ENCODE results near the gene MAGI3. TPM values are rescaled to one million over a fixed set of nuclear protein-coding genes. Genes with fewer than 3 reads are reported as not detected.
A peak's percentile ranks its signal among the peaks of the same experiment; 100 is the strongest.

MAGI3 gene
- total RNA-seq, 2 experiments from 2014 or later = 12.6 to 14.0 TPM

DNA sequence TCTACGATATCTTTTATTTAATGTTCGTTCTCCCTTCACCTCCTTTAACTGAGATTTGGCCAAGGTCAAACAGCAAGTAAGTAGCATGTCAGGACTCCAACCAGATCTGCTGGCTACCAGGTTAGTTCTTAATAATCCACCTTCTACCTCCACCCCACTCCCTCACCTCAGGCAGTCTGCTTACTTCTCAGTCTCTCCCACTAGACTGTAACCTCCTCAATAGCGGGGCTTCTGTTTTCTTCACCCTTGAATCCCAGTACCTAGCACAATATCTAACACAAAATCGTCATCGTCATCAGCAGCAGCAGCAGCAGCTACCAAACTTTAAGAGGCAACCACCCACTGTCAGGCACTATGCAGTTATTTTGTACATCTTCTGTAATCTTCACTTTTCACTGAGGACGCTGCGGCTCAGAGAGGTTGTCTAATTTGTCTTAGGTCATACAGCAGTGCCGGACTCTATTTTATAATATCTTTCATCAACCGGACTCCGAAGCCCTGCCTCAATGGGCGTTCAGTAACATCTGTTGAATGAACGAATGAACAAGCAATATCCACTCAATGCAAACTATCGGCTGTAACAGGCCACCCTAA lies 859 bp upstream of the MAGI3 start:
- CTCF ChIA-PET = interaction anchor here (1.5 to 2.5 kb wide), 2 partner anchors 14 to 317 kb away, joined by 4 to 9 read pairs; partner anchors contain the start of gene LRIG2
- peaks cover 15% of the 10 kb centered on the region for H3K27me3 Mint-ChIP-seq

DNA sequence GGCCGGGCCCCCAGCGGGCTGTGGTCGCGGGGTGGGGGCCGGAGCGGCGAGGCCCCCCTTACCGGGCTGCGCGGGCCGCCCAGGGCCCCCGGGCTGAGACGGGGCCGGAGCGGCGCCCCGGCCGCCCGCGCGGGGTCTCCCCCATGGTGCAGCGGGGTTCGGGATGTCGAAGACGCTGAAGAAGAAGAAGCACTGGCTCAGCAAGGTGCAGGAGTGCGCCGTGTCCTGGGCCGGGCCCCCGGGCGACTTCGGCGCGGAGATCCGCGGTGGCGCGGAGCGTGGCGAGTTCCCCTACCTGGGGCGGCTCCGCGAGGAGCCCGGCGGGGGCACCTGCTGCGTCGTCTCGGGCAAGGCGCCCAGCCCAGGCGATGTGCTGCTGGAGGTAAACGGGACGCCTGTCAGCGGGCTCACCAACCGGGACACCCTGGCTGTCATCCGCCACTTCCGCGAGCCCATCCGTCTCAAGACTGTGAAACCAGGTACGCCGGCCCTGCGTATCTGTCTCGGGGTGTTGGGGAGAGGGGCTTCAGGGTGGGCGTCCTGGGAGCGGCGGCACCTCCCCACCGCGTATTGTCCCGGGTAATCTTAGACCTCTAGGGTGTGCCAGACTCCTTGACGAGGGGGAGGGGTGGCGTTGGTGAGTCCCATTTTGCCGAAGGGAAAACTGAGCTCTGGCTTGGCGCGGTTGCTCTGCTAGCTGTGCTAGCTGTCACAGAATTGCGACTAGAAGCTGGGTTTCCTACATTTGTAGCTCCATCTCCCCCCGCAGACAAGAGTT lies 745 bp downstream of the MAGI3 start:
- peak overlapping the region; percentile 32 for H3K27ac Mint-ChIP-seq
- no peaks in the 10 kb centered on the region for H3K36me3 Mint-ChIP-seq (ENCODE audit: low read depth)
- DNase-seq = peak; percentile 62
- ChIA-PET CTCF (interaction anchor here (0.9 to 2.5 kb wide), 3 partner anchors 13 to 318 kb away, joined by 3 to 9 read pairs (median 3); partner anchors contain the start of gene LRIG2), POLR2A (interaction anchor here (0.6 to 1.2 kb wide), 4 partner anchors 11 to 368 kb away, joined by 3 to 6 read pairs (median 4); partner anchors contain the start of gene PHTF1)
- peaks cover 19% of the 10 kb centered on the region for H3K27me3 Mint-ChIP-seq
- H3K9me3 Mint-ChIP-seq = peaks cover 4% of the 10 kb centered on the region
- H3K4me3 Mint-ChIP-seq = peak overlapping the region; percentile 89
- H3K4me1 Mint-ChIP-seq = peaks cover 35% of the 10 kb centered on the region

More for the DNA sequence above, 859 bp upstream of the MAGI3 start:
- H3K36me3 Mint-ChIP-seq (ENCODE audit: low read depth) = no peaks in the 10 kb centered on the region
- POLR2A ChIA-PET = interaction anchor here (1.0 kb wide), 2 partner anchors 423 to 1328 kb away, joined by 3 read pairs; partner anchors contain the start of genes NRAS and RSBN1
- peak overlapping the region; percentile 86 for H3K4me3 Mint-ChIP-seq
- no peak overlapping the region for H3K27ac Mint-ChIP-seq
- H3K9me3 Mint-ChIP-seq = peaks cover 4% of the 10 kb centered on the region
- no peak for DNase-seq
- peaks cover 30% of the 10 kb centered on the region for H3K4me1 Mint-ChIP-seq

DNA sequence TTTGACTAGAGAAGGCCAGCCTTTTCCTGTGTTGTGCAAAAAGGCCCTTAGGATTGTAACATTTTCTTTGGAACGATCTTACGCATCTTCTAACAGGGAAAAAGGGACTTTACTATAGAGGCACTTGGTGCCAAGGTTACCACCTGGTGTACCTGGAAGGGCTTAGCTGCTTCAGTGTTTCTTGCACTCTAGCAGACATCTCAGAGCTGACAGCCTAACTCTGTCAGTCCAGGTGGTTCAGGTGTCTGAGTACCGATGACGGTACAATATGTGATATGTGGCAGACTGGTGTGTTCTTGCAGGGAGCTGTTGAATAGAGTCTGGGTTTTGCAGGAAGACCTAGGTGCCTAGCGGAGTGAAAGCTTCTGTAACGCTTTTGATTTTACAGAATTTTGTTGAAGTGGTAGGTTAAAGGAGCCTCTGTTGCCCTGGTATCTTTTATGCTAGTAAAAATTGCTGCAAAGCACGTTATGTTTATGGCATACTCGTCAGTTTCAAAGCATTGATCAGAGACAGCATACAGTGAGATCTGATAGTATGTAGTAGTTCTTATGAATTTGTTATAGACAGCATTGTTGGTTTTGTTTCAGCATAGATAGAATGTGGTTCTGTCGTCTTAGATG lies 1.4 kb downstream of the MAGI3 start:
- H3K4me3 Mint-ChIP-seq = peak overlapping the region; percentile 89
- DNase-seq = peak; percentile 19
- CTCF ChIA-PET = interaction anchor here (0.9 to 1.4 kb wide), 2 partner anchors 12 to 172 kb away, joined by 3 read pairs; no protein-coding TSS in a partner anchor
- no peaks in the 10 kb centered on the region for H3K36me3 Mint-ChIP-seq (ENCODE audit: low read depth)
- peak overlapping the region; percentile 32 for H3K27ac Mint-ChIP-seq
- H3K27me3 Mint-ChIP-seq = peaks cover 22% of the 10 kb centered on the region
- H3K9me3 Mint-ChIP-seq = peaks cover 4% of the 10 kb centered on the region
- POLR2A ChIA-PET = interaction anchor here (0.6 to 1.2 kb wide), 5 partner anchors 10 to 368 kb away, joined by 3 to 6 read pairs (median 3); partner anchors contain the start of gene PHTF1
- H3K4me1 Mint-ChIP-seq = peaks cover 35% of the 10 kb centered on the region

DNA sequence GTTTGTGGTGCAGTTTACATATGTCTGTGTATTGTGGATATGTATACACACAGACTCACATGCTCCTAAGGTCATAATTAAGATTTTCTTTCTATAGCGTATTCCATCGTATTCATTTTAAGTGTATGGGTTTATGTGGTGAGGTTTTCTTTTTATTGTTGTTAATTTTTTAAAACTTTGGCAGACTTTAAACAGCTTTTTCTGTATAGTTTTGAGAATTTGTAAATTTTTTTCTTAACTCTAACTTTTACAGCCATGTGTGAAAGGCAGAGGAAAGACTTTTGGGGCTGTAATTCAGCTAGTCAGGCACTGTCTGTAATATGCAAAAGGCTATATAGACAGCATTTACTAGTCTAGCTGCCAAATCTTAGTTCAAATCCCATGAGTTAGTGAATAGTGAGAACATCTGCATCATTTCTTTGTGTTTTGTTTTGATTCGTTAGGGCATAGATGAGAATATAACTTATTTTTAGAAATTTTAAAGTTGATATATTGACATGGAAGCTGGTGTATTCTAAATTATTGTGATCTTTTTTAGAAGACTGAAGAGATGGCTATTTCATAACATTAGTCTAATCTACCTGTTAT lies 2.3 kb downstream of the MAGI3 start:
- Mint-ChIP-seq H3K4me3 (peak overlapping the region; percentile 19), H3K36me3 (ENCODE audit: low read depth) (no peaks in the 10 kb centered on the region), H3K4me1 (peaks cover 35% of the 10 kb centered on the region), H3K9me3 (peaks cover 2% of the 10 kb centered on the region), H3K27ac (no peak overlapping the region), H3K27me3 (peaks cover 26% of the 10 kb centered on the region)
- no peak for DNase-seq
- POLR2A ChIA-PET = interaction anchor here (1.2 kb wide), 1 partner anchor 9 kb away, joined by 6 read pairs; no protein-coding TSS in a partner anchor
- CTCF ChIA-PET = interaction anchor here (1.4 kb wide), 1 partner anchor 173 kb away, joined by 3 read pairs; no protein-coding TSS in a partner anchor

DNA sequence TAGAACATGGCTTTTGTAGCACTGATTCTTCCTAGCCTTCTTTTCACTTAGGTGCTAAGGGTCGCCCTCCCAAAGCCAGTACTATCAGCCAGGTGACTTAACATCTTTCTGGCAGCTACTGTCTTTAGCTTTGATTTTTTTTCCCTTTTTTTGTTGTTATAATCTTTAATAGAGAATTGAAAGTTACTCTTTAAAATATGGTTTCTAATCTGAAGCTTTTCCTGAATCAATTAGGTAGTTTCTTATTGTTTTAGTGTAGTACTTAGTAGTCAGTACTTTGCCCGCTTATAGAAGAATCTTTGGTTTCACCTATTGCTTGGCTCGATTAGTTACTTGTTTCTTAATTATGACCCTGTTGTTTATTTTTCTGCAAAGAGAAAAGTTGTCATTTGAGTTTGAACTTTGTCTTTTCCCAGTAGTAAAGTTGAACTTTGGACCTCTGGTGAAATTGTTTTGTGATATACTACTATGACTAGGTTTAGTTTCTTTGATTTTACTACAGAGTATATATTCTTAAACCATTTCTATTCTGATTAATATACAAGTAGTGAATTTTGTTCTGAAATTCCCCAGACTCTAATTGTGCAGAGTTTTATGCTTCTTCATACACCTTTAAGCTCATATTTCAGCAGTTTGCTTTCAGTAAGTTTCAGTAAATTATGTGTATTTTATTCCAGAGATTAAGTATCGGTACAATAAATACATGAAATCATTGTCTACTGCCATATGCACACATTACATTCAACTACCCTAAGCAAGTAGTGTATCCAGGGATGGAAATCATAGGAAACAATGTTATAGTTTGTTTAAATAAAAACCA lies 3.9 kb downstream of the MAGI3 start:
- CTCF ChIA-PET = no interaction called here
- no peak for DNase-seq
- Mint-ChIP-seq H3K27ac (no peak overlapping the region), H3K27me3 (peaks cover 20% of the 10 kb centered on the region), H3K4me1 (peaks cover 27% of the 10 kb centered on the region), H3K4me3 (no peak overlapping the region), H3K9me3 (no peaks in the 10 kb centered on the region), H3K36me3 (ENCODE audit: low read depth) (no peaks in the 10 kb centered on the region)
- POLR2A ChIA-PET = no interaction called here

DNA sequence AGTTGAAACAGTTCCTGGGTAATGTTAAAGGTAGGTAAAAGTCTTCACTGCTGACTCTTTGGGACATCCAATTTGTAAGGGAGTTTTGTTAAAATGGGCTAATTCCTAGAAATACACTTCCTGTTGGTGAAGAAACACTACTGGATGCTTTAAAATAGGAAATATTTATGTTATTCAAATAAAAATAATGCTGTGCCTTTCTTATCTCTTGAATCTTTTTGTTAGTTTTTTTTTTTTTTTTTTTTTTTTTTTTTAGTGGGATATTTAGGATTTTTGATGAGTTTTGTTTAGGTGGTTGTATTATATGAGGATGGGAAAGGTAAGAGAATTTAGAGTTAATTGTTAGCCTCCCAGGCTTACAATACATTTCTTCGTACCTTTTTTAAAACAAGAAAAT lies 4.5 kb downstream of the MAGI3 start:
- no peak overlapping the region for H3K4me3 Mint-ChIP-seq
- POLR2A ChIA-PET = no interaction called here
- no peaks in the 10 kb centered on the region for H3K36me3 Mint-ChIP-seq (ENCODE audit: low read depth)
- H3K27me3 Mint-ChIP-seq = peaks cover 20% of the 10 kb centered on the region
- no peak overlapping the region for H3K27ac Mint-ChIP-seq
- H3K4me1 Mint-ChIP-seq = peaks cover 23% of the 10 kb centered on the region
- CTCF ChIA-PET = no interaction called here
- no peak for DNase-seq
- H3K9me3 Mint-ChIP-seq = no peaks in the 10 kb centered on the region

DNA sequence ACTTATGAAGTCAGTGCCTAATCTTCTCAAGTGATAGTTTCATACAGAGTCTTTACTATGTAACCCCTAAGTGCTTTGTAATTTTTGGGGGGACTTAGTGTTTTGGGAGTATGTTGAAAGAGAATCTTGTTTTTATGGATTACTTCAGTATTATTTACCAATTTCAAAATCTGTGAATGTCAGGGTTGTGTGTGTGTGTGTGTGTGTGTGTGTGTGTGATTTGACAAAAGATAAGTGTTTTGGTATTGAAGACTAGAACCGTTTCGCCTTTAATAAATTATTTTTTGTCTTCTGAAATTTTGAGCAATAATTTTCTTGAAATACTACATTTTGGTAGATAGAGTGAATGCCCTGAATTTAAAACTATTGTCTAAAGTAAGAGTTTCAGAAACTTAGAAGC lies 5.8 kb downstream of the MAGI3 start:
- Mint-ChIP-seq H3K27ac (no peak overlapping the region), H3K4me1 (peaks cover 21% of the 10 kb centered on the region), H3K27me3 (peaks cover 20% of the 10 kb centered on the region), H3K4me3 (no peak overlapping the region), H3K36me3 (ENCODE audit: low read depth) (no peaks in the 10 kb centered on the region), H3K9me3 (no peaks in the 10 kb centered on the region)
- POLR2A ChIA-PET = no interaction called here
- CTCF ChIA-PET = no interaction called here
- no peak for DNase-seq

DNA sequence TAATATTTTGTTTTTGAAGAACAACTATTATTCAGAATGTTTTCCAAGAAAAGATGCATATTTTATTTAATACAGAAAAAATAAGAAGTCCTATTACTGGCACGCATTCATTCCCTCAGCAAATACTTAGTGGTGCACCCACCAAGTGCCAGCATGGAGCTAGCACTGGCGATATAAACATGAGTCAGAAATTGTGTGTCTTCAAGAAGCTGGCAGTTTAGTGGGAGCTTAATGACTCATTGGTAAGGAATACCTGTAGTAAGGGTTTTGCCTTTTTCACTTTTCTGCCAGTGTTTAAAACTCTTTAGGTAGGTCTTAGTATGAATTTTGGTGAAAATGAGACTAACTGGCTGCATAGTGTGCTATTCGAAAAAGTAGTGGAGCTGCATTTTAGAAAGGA lies 6.3 kb downstream of the MAGI3 start:
- ChIA-PET POLR2A (no interaction called here), CTCF (no interaction called here)
- H3K9me3 Mint-ChIP-seq = no peaks in the 10 kb centered on the region
- no peak overlapping the region for H3K27ac Mint-ChIP-seq
- no peak overlapping the region for H3K4me3 Mint-ChIP-seq
- H3K36me3 Mint-ChIP-seq (ENCODE audit: low read depth) = no peaks in the 10 kb centered on the region
- peaks cover 18% of the 10 kb centered on the region for H3K4me1 Mint-ChIP-seq
- H3K27me3 Mint-ChIP-seq = peaks cover 20% of the 10 kb centered on the region
- DNase-seq = no peak

DNA sequence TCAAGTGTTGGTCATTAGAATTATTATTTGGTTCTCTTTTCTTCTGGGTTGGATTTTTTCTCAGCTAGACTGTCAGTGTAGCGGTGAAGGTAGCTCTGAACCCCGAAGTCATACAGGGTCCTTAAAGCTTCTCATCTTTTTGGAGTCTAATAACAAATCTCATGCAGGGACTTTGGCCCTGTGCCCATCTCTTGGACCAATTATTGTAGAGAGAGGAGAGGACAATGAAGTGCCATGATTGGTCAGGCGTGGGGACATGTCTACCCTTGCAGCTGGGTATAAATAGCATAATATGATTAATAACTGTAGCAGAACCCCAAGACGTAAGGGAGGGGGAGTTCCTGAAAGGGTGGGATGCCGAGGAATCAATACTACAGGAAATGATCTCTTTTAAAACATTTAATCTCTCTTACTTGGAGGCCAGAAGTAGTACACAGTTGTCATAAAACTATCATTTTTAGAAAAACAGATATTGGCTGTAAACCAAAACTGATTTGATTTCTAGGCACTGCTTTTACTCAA lies 8.8 kb downstream of the MAGI3 start:
- peaks cover 5% of the 10 kb centered on the region for H3K4me1 Mint-ChIP-seq
- peaks cover 12% of the 10 kb centered on the region for H3K27me3 Mint-ChIP-seq
- H3K36me3 Mint-ChIP-seq (ENCODE audit: low read depth) = no peaks in the 10 kb centered on the region
- POLR2A ChIA-PET = no interaction called here
- no peak overlapping the region for H3K4me3 Mint-ChIP-seq
- DNase-seq = no peak
- no peak overlapping the region for H3K27ac Mint-ChIP-seq
- no peaks in the 10 kb centered on the region for H3K9me3 Mint-ChIP-seq
- CTCF ChIA-PET = no interaction called here

DNA sequence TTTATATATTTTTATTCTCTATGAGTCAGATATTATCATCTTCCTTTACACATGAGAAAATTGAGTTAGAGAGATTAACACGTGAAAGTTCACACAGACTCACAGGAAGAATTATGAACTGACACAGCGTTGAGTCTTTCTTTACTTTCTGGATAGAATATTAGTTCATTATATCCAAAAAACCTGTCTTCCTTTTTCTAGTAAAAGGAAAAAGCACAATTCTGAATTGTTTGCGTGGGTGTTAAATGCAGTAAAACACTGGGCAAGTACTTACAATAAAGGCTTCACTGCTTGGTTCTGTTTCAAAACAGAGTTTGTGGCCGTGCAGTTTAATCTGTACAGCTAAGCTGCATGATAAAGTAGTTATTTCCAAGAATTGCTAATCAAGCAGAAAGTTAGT lies 10.8 kb downstream of the MAGI3 start:
- Mint-ChIP-seq H3K27me3 (peaks cover 7% of the 10 kb centered on the region), H3K4me1 (peaks cover 4% of the 10 kb centered on the region), H3K4me3 (no peak overlapping the region), H3K27ac (no peak overlapping the region), H3K36me3 (ENCODE audit: low read depth) (no peaks in the 10 kb centered on the region), H3K9me3 (no peaks in the 10 kb centered on the region)
- CTCF ChIA-PET = no interaction called here
- DNase-seq = no peak
- POLR2A ChIA-PET = no interaction called here

DNA sequence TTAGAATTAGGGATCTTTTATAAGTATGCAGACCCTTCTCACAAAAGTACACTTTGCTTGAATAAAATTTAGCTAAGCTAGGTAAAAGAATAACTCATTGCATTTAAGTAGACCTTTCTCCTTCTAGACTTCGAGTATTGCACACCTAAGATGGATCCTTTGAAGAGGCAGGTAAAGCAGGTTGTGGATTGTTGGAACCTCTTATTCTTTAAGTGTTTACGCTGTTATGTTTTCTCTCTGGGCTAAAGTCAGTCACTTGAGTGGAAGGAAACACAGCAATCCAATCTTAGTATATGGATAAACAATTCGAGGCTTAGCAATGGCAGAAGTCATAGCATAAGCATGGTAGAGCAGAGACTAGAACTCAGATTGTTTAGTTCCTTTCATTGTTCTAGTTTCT lies 11.4 kb downstream of the MAGI3 start:
- Mint-ChIP-seq H3K27ac (no peak overlapping the region), H3K9me3 (no peaks in the 10 kb centered on the region), H3K4me1 (peaks cover 6% of the 10 kb centered on the region), H3K4me3 (no peak overlapping the region), H3K36me3 (ENCODE audit: low read depth) (no peaks in the 10 kb centered on the region), H3K27me3 (peaks cover 4% of the 10 kb centered on the region)
- no peak for DNase-seq
- CTCF ChIA-PET = no interaction called here
- POLR2A ChIA-PET = interaction anchor here (1.2 kb wide), 1 partner anchor 10 kb away, joined by 6 read pairs; no protein-coding TSS in a partner anchor

DNA sequence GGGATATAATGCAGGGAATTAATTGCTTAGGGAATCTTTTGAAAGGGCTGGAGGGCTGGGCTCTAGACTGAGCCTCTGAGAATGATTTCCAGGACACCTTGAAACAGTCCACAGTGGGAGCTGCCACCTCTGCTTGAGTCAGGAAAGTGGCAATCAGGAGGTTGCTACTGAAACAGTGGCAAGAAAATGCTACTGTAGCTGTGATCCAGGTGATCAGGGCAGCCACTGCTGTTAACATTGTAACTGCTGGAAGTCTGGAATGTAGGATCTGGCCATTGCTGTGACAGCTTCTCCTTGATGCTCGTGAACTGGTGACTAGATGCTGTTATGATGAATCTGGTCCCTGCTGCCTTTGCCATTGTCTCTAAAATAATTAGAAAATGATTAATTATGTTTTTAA lies 12.8 kb downstream of the MAGI3 start:
- Mint-ChIP-seq H3K36me3 (ENCODE audit: low read depth) (no peaks in the 10 kb centered on the region), H3K27ac (no peak overlapping the region), H3K27me3 (no peaks in the 10 kb centered on the region), H3K4me3 (no peak overlapping the region), H3K4me1 (peaks cover 13% of the 10 kb centered on the region), H3K9me3 (no peaks in the 10 kb centered on the region)
- no peak for DNase-seq
- POLR2A ChIA-PET = interaction anchor here (1.3 kb wide), 1 partner anchor 12 kb away, joined by 3 read pairs; no protein-coding TSS in a partner anchor
- CTCF ChIA-PET = interaction anchor here (0.7 kb wide), 1 partner anchor 682 kb away, joined by 3 read pairs; no protein-coding TSS in a partner anchor
